ENCODE data around the gene BCR.

The BCR gene

DNA sequence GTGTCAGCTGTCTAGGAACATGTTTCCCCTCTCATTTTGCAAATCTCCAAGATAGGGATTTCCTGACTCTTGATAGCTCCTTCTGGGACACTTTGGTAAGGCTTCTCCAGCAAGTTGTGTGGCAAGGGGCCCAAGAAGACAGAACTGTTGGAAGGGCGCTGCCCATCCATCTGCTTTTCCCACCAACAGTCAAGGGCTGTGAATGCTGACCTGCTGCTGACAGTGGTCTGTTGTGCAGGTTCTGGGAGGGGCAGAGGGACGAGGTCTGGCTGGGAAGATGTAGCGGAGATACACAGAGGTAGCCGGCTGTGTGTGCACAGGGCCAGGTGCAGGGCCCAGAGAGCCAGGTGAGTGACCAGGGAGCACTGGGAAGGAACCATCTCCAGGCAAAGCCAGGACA is 12.2 kb downstream of the BCR start:
- peaks cover 10% of the 10 kb centered on the region for H3K4me1 ChIP-seq (ENCODE audit: insufficient read depth, low read length)
- H3K4me3 ChIP-seq (ENCODE audit: low read length) = no peak overlapping the region
- H3K9ac ChIP-seq (ENCODE audit: low read depth, low read length) = no peak overlapping the region
- no peaks in the 10 kb centered on the region for H3K27me3 ChIP-seq (ENCODE audit: insufficient read depth, low read length)
- no peaks in the 10 kb centered on the region for H3K9me3 ChIP-seq (ENCODE audit: insufficient read depth, low read depth, low read length)
- peaks cover 20% of the 10 kb centered on the region for H3K36me3 ChIP-seq (ENCODE audit: insufficient read depth, low read depth, low read length)
- no peak overlapping the region for H3K27ac ChIP-seq (ENCODE audit: low read length)

DNA sequence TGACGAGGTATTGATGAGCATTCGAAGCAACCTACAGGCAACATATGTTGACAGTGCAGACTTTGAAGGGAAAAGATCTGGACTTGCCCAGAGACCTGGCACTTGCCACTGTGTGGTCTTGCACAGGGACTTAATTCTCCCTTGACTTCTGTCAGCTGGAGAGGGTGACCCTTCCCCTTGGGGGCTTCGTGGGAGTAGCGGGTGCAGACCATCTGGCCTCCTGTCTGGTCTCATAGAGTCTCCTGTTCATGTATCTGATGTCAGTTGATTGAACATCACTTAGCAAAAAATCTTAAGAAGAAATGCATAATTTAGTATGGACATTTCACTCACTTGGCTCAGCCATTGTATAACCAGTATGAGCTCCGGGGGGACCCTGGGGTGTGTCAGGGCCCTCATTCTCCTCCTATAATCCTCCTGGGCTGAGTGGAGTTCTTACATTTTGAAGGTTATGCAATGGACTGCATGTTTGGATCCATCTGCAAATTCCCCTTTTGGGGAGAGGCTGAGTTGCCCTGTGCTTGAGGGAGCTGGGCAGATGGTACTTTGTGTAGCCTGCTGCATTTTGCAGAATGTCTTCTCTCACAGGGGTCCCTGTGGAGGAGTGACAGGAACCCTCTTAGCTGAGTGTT is 13.0 kb downstream of the BCR start:
- Histone ChIP-seq H3K4me1 (ENCODE audit: insufficient read depth, low read length) (peaks cover 3% of the 10 kb centered on the region; the same call in 1 of the 2 replicates), H3K9me3 (ENCODE audit: insufficient read depth, low read depth, low read length) (no peaks in the 10 kb centered on the region), H3K9ac (ENCODE audit: low read depth, low read length) (no peak overlapping the region), H3K4me3 (ENCODE audit: low read length) (no peak overlapping the region), H3K27me3 (ENCODE audit: insufficient read depth, low read length) (no peaks in the 10 kb centered on the region), H3K27ac (ENCODE audit: low read length) (no peak overlapping the region), H3K36me3 (ENCODE audit: insufficient read depth, low read depth, low read length) (peaks cover 13% of the 10 kb centered on the region)

DNA sequence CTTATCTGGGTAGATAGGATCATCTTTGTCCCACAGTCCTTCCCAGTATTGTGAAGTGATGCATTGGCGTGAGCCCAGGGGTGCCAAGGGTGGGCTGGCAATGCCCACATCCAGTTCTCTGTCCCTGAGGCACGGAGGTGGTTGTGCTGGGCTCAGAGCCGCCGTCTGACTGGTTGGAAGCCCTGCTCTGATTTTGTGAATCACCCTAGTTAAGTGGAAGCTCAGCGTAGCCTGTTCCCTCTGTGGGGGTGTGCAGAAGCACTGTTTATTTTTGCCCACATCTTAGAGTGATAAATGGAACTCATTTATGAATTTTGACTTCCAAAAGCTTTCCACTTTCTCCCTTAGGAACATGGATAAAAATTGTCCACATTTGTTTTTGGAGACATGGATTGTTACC is 13.6 kb downstream of the BCR start:
- H3K27me3 ChIP-seq (ENCODE audit: insufficient read depth, low read length) = no peaks in the 10 kb centered on the region
- H3K4me1 ChIP-seq (ENCODE audit: insufficient read depth, low read length) = peaks cover 3% of the 10 kb centered on the region; the same call in 1 of the 2 replicates
- H3K27ac ChIP-seq (ENCODE audit: low read length) = no peak overlapping the region
- no peaks in the 10 kb centered on the region for H3K9me3 ChIP-seq (ENCODE audit: insufficient read depth, low read depth, low read length)
- H3K9ac ChIP-seq (ENCODE audit: low read depth, low read length) = no peak overlapping the region
- H3K4me3 ChIP-seq (ENCODE audit: low read length) = no peak overlapping the region
- peaks cover 13% of the 10 kb centered on the region for H3K36me3 ChIP-seq (ENCODE audit: insufficient read depth, low read depth, low read length)

DNA sequence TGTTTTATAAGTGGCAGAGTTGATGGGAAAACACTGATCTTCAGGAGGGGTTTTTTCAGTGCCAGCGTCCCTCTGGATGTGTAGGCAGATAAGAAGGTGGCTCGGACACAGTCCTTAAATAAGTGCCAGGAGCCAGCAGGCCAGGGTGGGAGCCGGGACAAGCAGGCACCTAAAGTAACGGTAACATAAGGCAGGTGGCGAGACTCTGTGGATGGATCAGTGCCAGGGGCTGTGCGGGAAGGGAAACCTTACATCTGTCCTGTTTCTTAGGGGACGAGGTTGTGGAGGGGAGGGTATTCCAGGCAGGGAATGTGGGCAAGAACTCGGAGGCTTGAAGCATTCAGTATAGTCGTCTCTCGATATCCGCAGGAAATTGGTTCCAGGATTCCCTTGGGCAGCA is 15.9 kb downstream of the BCR start:
- Histone ChIP-seq H3K4me3 (ENCODE audit: low read length) (no peak overlapping the region), H3K9me3 (ENCODE audit: insufficient read depth, low read depth, low read length) (no peaks in the 10 kb centered on the region), H3K9ac (ENCODE audit: low read depth, low read length) (no peak overlapping the region), H3K36me3 (ENCODE audit: insufficient read depth, low read depth, low read length) (peaks cover 16% of the 10 kb centered on the region), H3K27me3 (ENCODE audit: insufficient read depth, low read length) (no peaks in the 10 kb centered on the region), H3K27ac (ENCODE audit: low read length) (no peak overlapping the region), H3K4me1 (ENCODE audit: insufficient read depth, low read length) (peaks cover 3% of the 10 kb centered on the region; the same call in 1 of the 2 replicates)

DNA sequence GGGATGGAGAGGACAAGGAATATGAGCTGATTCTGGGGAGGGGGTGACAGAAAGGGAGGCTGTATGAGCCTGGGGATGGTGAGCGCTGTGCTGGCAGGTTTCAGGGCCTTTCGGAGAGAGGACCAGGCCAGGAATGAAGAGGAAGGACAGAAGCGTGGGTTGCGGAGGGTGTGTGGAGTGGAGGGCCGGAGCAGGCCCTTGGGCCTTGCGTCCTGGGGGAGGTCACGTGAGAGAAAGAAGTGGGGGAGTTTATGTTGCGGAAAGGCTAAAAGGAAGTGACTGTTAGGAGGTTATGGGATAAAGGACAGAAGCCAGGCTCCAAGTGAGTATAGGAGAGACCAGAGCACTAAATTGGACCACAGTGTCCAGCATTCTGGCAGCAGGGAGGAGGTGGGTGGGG is 17.5 kb downstream of the BCR start:
- H3K27me3 ChIP-seq (ENCODE audit: insufficient read depth, low read length) = no peaks in the 10 kb centered on the region
- no peaks in the 10 kb centered on the region for H3K4me1 ChIP-seq (ENCODE audit: insufficient read depth, low read length)
- H3K4me3 ChIP-seq (ENCODE audit: low read length) = no peak overlapping the region
- H3K36me3 ChIP-seq (ENCODE audit: insufficient read depth, low read depth, low read length) = peaks cover 8% of the 10 kb centered on the region
- H3K9me3 ChIP-seq (ENCODE audit: insufficient read depth, low read depth, low read length) = no peaks in the 10 kb centered on the region
- H3K9ac ChIP-seq (ENCODE audit: low read depth, low read length) = no peak overlapping the region
- no peak overlapping the region for H3K27ac ChIP-seq (ENCODE audit: low read length)

DNA sequence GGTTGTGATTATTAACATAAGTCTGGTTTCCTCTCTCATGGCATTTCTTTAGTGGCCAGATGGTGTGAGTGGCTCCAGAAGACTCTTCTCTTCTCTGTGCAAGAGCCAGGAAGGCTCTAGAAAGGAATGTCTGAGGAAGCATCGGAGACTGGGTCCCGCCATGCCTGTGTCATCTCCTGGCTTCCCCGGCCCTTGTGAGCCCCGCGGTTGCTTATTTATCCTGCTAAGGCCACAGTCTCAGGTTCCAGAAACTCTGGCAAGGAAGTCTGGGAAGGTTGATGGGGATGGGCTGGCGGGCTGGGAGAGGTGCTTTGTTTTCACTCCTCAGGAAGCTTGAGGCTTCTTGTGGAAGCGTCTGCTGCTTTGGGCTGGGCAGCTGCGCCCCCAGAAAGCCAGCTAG is 18.9 kb downstream of the BCR start:
- no peak overlapping the region for H3K9ac ChIP-seq (ENCODE audit: low read depth, low read length)

DNA sequence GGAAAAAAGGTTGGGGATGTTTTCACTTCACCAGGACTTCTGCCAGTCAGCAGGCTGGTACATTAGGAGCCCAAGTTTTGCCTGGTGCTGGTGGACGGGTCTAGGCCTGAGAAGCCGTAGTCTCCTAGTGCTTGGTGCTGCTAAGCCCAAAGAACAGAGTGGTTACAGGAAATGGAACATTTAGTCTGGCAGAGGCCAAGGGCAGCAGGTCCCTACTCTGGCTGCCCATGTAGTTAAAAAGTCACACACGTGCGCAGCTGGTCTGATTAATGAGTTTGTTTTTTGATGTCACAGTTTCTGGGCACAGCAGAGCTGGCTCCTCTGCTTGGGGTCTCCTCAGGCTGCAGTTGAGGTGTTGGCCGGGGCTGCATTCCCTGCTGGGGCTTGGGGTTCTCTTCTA is 20.6 kb downstream of the BCR start:
- Histone ChIP-seq H3K4me1 (ENCODE audit: insufficient read depth, low read length) (no peaks in the 10 kb centered on the region), H3K9me3 (ENCODE audit: insufficient read depth, low read depth, low read length) (no peaks in the 10 kb centered on the region), H3K4me3 (ENCODE audit: low read length) (no peak overlapping the region), H3K9ac (ENCODE audit: low read depth, low read length) (no peak overlapping the region), H3K36me3 (ENCODE audit: insufficient read depth, low read depth, low read length) (peaks cover 17% of the 10 kb centered on the region), H3K27me3 (ENCODE audit: insufficient read depth, low read length) (no peaks in the 10 kb centered on the region), H3K27ac (ENCODE audit: low read length) (no peak overlapping the region)

More for the DNA sequence above, 18.9 kb downstream of the BCR start:
- no peaks in the 10 kb centered on the region for H3K27me3 ChIP-seq (ENCODE audit: insufficient read depth, low read length)
- H3K4me3 ChIP-seq (ENCODE audit: low read length) = no peak overlapping the region
- no peaks in the 10 kb centered on the region for H3K4me1 ChIP-seq (ENCODE audit: insufficient read depth, low read length)
- no peak overlapping the region for H3K27ac ChIP-seq (ENCODE audit: low read length)
- H3K9me3 ChIP-seq (ENCODE audit: insufficient read depth, low read depth, low read length) = no peaks in the 10 kb centered on the region
- peaks cover 17% of the 10 kb centered on the region for H3K36me3 ChIP-seq (ENCODE audit: insufficient read depth, low read depth, low read length)

DNA sequence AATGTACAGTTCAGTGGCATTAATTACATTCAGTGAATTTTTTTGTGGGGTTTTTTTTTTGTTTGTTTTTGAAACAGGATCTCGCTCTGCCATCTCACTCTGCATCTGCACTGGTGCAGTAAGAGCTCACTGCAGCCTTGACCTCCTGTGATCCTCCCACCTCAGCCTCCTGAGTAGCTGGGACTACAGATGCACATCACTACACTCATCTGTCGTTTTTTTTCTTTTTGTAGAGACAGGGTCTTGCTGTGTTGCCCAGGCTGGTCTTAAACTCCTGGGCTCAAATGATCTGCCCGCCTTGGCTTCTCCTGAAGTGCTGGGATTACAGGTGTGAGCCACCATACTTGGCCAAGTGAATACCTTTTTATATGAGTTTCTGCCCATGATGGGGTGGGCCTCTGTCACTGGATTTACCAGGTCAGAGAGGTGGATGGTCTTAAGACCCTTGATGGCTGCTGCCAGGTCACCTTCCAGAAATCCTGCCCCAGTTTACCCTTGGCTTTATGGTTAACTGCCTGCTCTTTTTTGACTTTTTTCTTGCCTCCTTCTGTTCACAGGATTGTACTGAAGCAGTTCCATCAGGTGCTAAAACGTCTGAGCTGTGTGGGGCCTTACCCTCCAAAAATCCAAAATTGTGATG is 22.6 kb downstream of the BCR start:
- peaks cover 22% of the 10 kb centered on the region for H3K36me3 ChIP-seq (ENCODE audit: insufficient read depth, low read depth, low read length)
- no peaks in the 10 kb centered on the region for H3K4me1 ChIP-seq (ENCODE audit: insufficient read depth, low read length)

DNA sequence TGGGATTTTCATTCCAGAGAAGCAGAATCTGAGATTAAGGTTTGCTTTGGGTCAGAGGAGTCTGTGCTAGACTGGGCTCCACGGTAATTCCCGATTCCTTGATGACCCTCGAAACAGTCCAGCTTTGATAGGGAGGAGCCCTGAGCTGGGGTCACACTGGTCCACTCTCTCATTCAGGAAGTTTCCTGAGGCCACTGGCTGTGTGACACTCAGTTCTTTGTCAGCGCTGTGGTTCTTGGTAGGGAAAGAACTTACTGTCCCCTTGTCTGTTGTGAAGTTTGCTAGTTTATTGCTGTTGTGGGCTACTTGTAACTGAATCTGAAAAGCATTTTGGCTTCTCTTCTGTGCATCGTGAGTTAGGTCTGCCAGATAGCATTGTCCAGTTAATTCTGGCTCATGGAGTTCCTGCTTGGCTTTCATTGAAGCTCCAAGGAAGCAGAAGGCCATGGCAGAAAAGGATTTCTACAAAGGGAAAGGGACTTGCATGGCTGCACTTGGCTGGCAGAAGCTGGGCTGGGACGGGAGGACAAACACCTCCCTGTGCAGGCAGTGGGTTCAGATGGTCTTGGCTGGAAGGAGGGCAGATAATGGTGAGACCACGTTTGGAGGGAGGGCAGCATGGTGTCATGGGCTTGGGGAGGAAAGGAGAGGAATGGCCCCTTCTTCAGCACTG is 23.3 kb downstream of the BCR start:
- Histone ChIP-seq H3K27me3 (ENCODE audit: insufficient read depth, low read length) (no peaks in the 10 kb centered on the region), H3K36me3 (ENCODE audit: insufficient read depth, low read depth, low read length) (peaks cover 23% of the 10 kb centered on the region), H3K9ac (ENCODE audit: low read depth, low read length) (no peak overlapping the region), H3K27ac (ENCODE audit: low read length) (no peak overlapping the region), H3K4me1 (ENCODE audit: insufficient read depth, low read length) (no peaks in the 10 kb centered on the region), H3K4me3 (ENCODE audit: low read length) (no peak overlapping the region), H3K9me3 (ENCODE audit: insufficient read depth, low read depth, low read length) (no peaks in the 10 kb centered on the region)

More for the DNA sequence above, 22.6 kb downstream of the BCR start:
- no peak overlapping the region for H3K9ac ChIP-seq (ENCODE audit: low read depth, low read length)
- H3K9me3 ChIP-seq (ENCODE audit: insufficient read depth, low read depth, low read length) = no peaks in the 10 kb centered on the region
- no peaks in the 10 kb centered on the region for H3K27me3 ChIP-seq (ENCODE audit: insufficient read depth, low read length)
- no peak overlapping the region for H3K4me3 ChIP-seq (ENCODE audit: low read length)
- no peak overlapping the region for H3K27ac ChIP-seq (ENCODE audit: low read length)

DNA sequence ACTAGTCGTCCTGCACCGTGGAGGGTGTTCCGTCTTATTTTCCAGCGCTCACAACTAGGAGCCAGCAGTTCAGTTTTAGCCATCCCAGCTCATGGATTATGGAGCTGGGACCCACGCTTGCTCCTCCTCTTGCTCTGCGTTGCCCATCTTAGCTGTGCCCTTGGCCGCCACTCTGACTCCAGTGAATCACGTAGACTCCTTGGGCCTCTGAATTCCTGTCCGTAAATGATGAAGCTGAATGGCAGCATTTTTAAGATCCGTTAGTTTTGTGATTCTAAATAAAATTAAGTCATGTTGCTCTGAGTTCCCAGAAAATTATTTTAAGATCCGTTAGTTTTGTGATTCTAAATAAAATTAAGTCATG is 23.8 kb downstream of the BCR start:
- no peak overlapping the region for H3K27ac ChIP-seq (ENCODE audit: low read length)
- no peak overlapping the region for H3K9ac ChIP-seq (ENCODE audit: low read depth, low read length)
- H3K27me3 ChIP-seq (ENCODE audit: insufficient read depth, low read length) = no peaks in the 10 kb centered on the region
- no peaks in the 10 kb centered on the region for H3K9me3 ChIP-seq (ENCODE audit: insufficient read depth, low read depth, low read length)
- H3K4me3 ChIP-seq (ENCODE audit: low read length) = no peak overlapping the region
- peaks cover 27% of the 10 kb centered on the region for H3K36me3 ChIP-seq (ENCODE audit: insufficient read depth, low read depth, low read length)
- no peaks in the 10 kb centered on the region for H3K4me1 ChIP-seq (ENCODE audit: insufficient read depth, low read length)

DNA sequence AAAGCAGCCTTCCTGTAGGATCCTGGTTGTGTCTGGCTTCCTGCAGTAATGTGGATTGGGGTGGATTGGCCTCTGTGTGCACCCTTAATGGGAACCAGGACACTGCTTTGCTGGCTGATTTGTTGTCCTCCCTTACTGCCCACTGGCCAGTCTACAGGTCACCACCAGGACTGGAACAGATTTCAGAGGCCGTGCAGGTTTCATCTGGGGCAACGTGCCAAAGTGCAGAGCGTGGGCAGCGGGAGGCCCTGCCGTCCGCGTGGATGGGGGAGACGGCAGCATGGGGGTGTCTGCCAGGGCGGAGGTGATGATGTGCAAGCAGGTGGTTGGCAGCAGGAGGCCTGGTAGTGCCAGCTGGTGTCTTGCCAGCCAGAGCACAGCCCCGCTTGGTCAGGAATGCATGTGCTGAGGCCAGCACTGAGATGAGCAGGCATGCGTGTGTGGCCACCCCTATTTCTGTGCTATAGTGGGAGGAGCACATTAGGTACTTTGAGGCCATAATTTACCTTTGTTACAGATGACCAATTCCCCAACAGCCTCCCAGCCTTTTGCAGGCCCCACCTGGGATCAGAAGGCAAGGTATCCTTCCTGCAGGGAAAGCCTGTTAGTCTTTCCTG is 24.3 kb downstream of the BCR start:
- peaks cover 27% of the 10 kb centered on the region for H3K36me3 ChIP-seq (ENCODE audit: insufficient read depth, low read depth, low read length)
- no peaks in the 10 kb centered on the region for H3K9me3 ChIP-seq (ENCODE audit: insufficient read depth, low read depth, low read length)
- H3K27me3 ChIP-seq (ENCODE audit: insufficient read depth, low read length) = no peaks in the 10 kb centered on the region
- H3K4me3 ChIP-seq (ENCODE audit: low read length) = no peak overlapping the region
- H3K4me1 ChIP-seq (ENCODE audit: insufficient read depth, low read length) = no peaks in the 10 kb centered on the region
- H3K27ac ChIP-seq (ENCODE audit: low read length) = no peak overlapping the region
- H3K9ac ChIP-seq (ENCODE audit: low read depth, low read length) = no peak overlapping the region; the same call in 1 of the 2 replicates
